ENCODE data around the gene FXN. TPM values are rescaled to one million over a fixed set of nuclear protein-coding genes. Genes with fewer than 3 reads are reported as not detected.
"Not testable (repeated sequence)": the region's sequence is repeated elsewhere in the genome, so short reads cannot be mapped to it uniquely, and the experiment has no call there.

The FXN gene
- 6.5 TPM for total RNA-seq

GRCh38 chr9:69035438-69036308 is at the start of gene FXN:
FXN (plus strand) TSS chr9:69035752; CDS start chr9:69035783, 31 bp downstream.
- DNase-seq (ENCODE audit: low read depth in 2 of 3, low spot score in 2 of 3): peak; percentile 65 to 79 (median 77)

- DNase-seq (ENCODE audit: low read depth in 2 of 3, low spot score in 2 of 3): not testable (repeated sequence)
These were observed 48.6 kb upstream of the FXN start for GRCh38 chr9:68986949-68987348.

- DNase-seq (ENCODE audit: low read depth in 2 of 3, low spot score in 2 of 3): no peak
These were observed 44.1 kb upstream of the FXN start for GRCh38 chr9:68991457-68991856.

GRCh38 chr9:68995776-68996175 is 39.8 kb upstream of the FXN start:
- peak in 1 of 3 donors; percentile 28 for DNase-seq (ENCODE audit: low read depth in 2 of 3, low spot score in 2 of 3)

GRCh38 chr9:68996462-68996861 is 39.1 kb upstream of the FXN start:
- peak in 1 of 3 donors; percentile 41 for DNase-seq (ENCODE audit: low read depth in 2 of 3, low spot score in 2 of 3)

- DNase-seq (ENCODE audit: low read depth in 2 of 3, low spot score in 2 of 3): no peak
These were observed 37.9 kb upstream of the FXN start for GRCh38 chr9:68997666-68998065.

GRCh38 chr9:68998385-68998784 is 37.2 kb upstream of the FXN start:
- no peak for DNase-seq (ENCODE audit: low read depth in 2 of 3, low spot score in 2 of 3)

GRCh38 chr9:68998812-68999211 is 36.7 kb upstream of the FXN start:
- peak in 1 of 3 donors; percentile 77 for DNase-seq (ENCODE audit: low read depth in 2 of 3, low spot score in 2 of 3)

GRCh38 chr9:68999393-69000105 is 36.0 kb upstream of the FXN start:
- peak; percentile 33 to 88 (median 77) for DNase-seq (ENCODE audit: low read depth in 2 of 3, low spot score in 2 of 3)

GRCh38 chr9:69001921-69002320 is 33.6 kb upstream of the FXN start:
- DNase-seq (ENCODE audit: low read depth in 2 of 3, low spot score in 2 of 3): no peak

- DNase-seq (ENCODE audit: low read depth in 2 of 3, low spot score in 2 of 3): no peak
These were observed 32.5 kb upstream of the FXN start for GRCh38 chr9:69003051-69003450.

GRCh38 chr9:69004836-69005235 is 30.7 kb upstream of the FXN start:
- DNase-seq (ENCODE audit: low read depth in 2 of 3, low spot score in 2 of 3): no peak

- no peak for DNase-seq (ENCODE audit: low read depth in 2 of 3, low spot score in 2 of 3)
These were observed 25.8 kb upstream of the FXN start for GRCh38 chr9:69009708-69010107.

- peak in 2 of 3 donors; percentile 66 to 80 for DNase-seq (ENCODE audit: low read depth in 2 of 3, low spot score in 2 of 3)
These were observed 22.7 kb upstream of the FXN start for GRCh38 chr9:69012696-69013381.

- no peak for DNase-seq (ENCODE audit: low read depth in 2 of 3, low spot score in 2 of 3)
These were observed 22.2 kb upstream of the FXN start for GRCh38 chr9:69013382-69013727.

GRCh38 chr9:69014013-69014412 is 21.5 kb upstream of the FXN start, which contains the start of gene PRKACG:
PRKACG (minus strand) TSS chr9:69014113; CDS start chr9:69014092, 21 bp downstream.
- DNase-seq (ENCODE audit: low read depth in 2 of 3, low spot score in 2 of 3): no peak

GRCh38 chr9:69016191-69017096 is 19.1 kb upstream of the FXN start:
- DNase-seq (ENCODE audit: low read depth in 2 of 3, low spot score in 2 of 3): no peak

GRCh38 chr9:69018737-69019136 is 16.8 kb upstream of the FXN start:
- DNase-seq (ENCODE audit: low read depth in 2 of 3, low spot score in 2 of 3): peak in 2 of 3 donors; percentile 38 to 62

- peak in 2 of 3 donors; percentile 68 to 84 for DNase-seq (ENCODE audit: low read depth in 2 of 3, low spot score in 2 of 3)
These were observed 15.7 kb upstream of the FXN start for GRCh38 chr9:69019808-69020207.
